ENCODE results near the gene YWHAE.
A peak's percentile ranks its signal among the peaks of the same experiment; 100 is the strongest.

YWHAE gene

GRCh38 chr17:1377334-1377733 is 22.7 kb downstream of the YWHAE start:
- Histone ChIP-seq H3K4me1 (ENCODE audit: control insufficient read depth in 5 of 5, insufficient read depth in 5 of 5, low read length in 5 of 5) (peaks cover 16 to 83% (median 77%) of the 10 kb centered on the region in 5 donors), H3K9ac (ENCODE audit: low read length in 5 of 5) (peak overlapping the region in 1 of 5 donors; percentile 10), H3K36me3 (ENCODE audit: control insufficient read depth in 5 of 5, insufficient read depth in 5 of 5, low read length in 5 of 5) (peaks cover 0 to 14% (median 6%) of the 10 kb centered on the region in 5 donors), H3K27me3 (ENCODE audit: control insufficient read depth in 5 of 5, insufficient read depth in 4 of 5, low read length in 5 of 5) (no peaks in the 10 kb centered on the region), H3K27ac (ENCODE audit: low read depth, low read length) (peak overlapping the region; percentile 61), H3K4me3 (ENCODE audit: low read depth in 1 of 5, low read length in 5 of 5) (no peak overlapping the region), H3K9me3 (ENCODE audit: control insufficient read depth in 5 of 5, low read length in 5 of 5) (no peaks in the 10 kb centered on the region)

- H3K9ac ChIP-seq (ENCODE audit: low read length in 5 of 5), result peak overlapping the region in 2 of 5 donors; percentile 13 to 22
- peaks cover 16 to 86% (median 75%) of the 10 kb centered on the region in 5 donors for H3K4me1 ChIP-seq (ENCODE audit: control insufficient read depth in 5 of 5, insufficient read depth in 5 of 5, low read length in 5 of 5)
- H3K27ac ChIP-seq (ENCODE audit: low read depth, low read length), result peak overlapping the region; percentile 61
- H3K9me3 ChIP-seq (ENCODE audit: control insufficient read depth in 5 of 5, low read length in 5 of 5), result no peaks in the 10 kb centered on the region
- no peaks in the 10 kb centered on the region for H3K27me3 ChIP-seq (ENCODE audit: control insufficient read depth in 5 of 5, insufficient read depth in 4 of 5, low read length in 5 of 5)
- no peak overlapping the region for H3K4me3 ChIP-seq (ENCODE audit: low read depth in 1 of 5, low read length in 5 of 5)
- peaks cover 0 to 15% (median 6%) of the 10 kb centered on the region in 5 donors for H3K36me3 ChIP-seq (ENCODE audit: control insufficient read depth in 5 of 5, insufficient read depth in 5 of 5, low read length in 5 of 5)
Observed at GRCh38 chr17:1376061-1376460, 24.0 kb downstream of the YWHAE start.

- Histone ChIP-seq H3K27ac (ENCODE audit: low read depth, low read length) (peak overlapping the region; percentile 61), H3K9me3 (ENCODE audit: control insufficient read depth in 5 of 5, low read length in 5 of 5) (no peaks in the 10 kb centered on the region), H3K36me3 (ENCODE audit: control insufficient read depth in 5 of 5, insufficient read depth in 5 of 5, low read length in 5 of 5) (peaks cover 0 to 15% (median 6%) of the 10 kb centered on the region in 5 donors), H3K27me3 (ENCODE audit: control insufficient read depth in 5 of 5, insufficient read depth in 4 of 5, low read length in 5 of 5) (no peaks in the 10 kb centered on the region), H3K4me3 (ENCODE audit: low read depth in 1 of 5, low read length in 5 of 5) (no peak overlapping the region), H3K9ac (ENCODE audit: low read length in 5 of 5) (peak overlapping the region in 2 of 5 donors; percentile 22 to 29), H3K4me1 (ENCODE audit: control insufficient read depth in 5 of 5, insufficient read depth in 5 of 5, low read length in 5 of 5) (peaks cover 15 to 82% (median 71%) of the 10 kb centered on the region in 5 donors)
Observed at GRCh38 chr17:1375615-1376014, 24.4 kb downstream of the YWHAE start.

- Histone ChIP-seq H3K27ac (ENCODE audit: low read depth, low read length) (no peak overlapping the region), H3K9me3 (ENCODE audit: control insufficient read depth in 5 of 5, low read length in 5 of 5) (no peaks in the 10 kb centered on the region), H3K4me3 (ENCODE audit: low read depth in 1 of 5, low read length in 5 of 5) (no peak overlapping the region), H3K4me1 (ENCODE audit: control insufficient read depth in 5 of 5, insufficient read depth in 5 of 5, low read length in 5 of 5) (peaks cover 13 to 73% (median 61%) of the 10 kb centered on the region in 5 donors), H3K36me3 (ENCODE audit: control insufficient read depth in 5 of 5, insufficient read depth in 5 of 5, low read length in 5 of 5) (peaks cover 0 to 15% (median 7%) of the 10 kb centered on the region in 5 donors), H3K27me3 (ENCODE audit: control insufficient read depth in 5 of 5, insufficient read depth in 4 of 5, low read length in 5 of 5) (no peaks in the 10 kb centered on the region), H3K9ac (ENCODE audit: low read length in 5 of 5) (peak overlapping the region in 1 of 5 donors; percentile 6)
Observed at GRCh38 chr17:1374431-1375177, 25.4 kb downstream of the YWHAE start.

- no peak overlapping the region for H3K9ac ChIP-seq (ENCODE audit: low read length in 5 of 5)
- H3K4me1 ChIP-seq (ENCODE audit: control insufficient read depth in 5 of 5, insufficient read depth in 5 of 5, low read length in 5 of 5), result peaks cover 13 to 67% (median 53%) of the 10 kb centered on the region in 5 donors
- H3K27me3 ChIP-seq (ENCODE audit: control insufficient read depth in 5 of 5, insufficient read depth in 4 of 5, low read length in 5 of 5), result no peaks in the 10 kb centered on the region
- H3K4me3 ChIP-seq (ENCODE audit: low read depth in 1 of 5, low read length in 5 of 5), result no peak overlapping the region
- H3K36me3 ChIP-seq (ENCODE audit: control insufficient read depth in 5 of 5, insufficient read depth in 5 of 5, low read length in 5 of 5), result peaks cover 0 to 15% (median 8%) of the 10 kb centered on the region in 5 donors
- no peak overlapping the region for H3K27ac ChIP-seq (ENCODE audit: low read depth, low read length)
- no peaks in the 10 kb centered on the region for H3K9me3 ChIP-seq (ENCODE audit: control insufficient read depth in 5 of 5, low read length in 5 of 5)
Observed at GRCh38 chr17:1373707-1374237, 26.2 kb downstream of the YWHAE start.

- no peak overlapping the region for H3K4me3 ChIP-seq (ENCODE audit: low read depth in 1 of 5, low read length in 5 of 5)
- no peaks in the 10 kb centered on the region for H3K9me3 ChIP-seq (ENCODE audit: control insufficient read depth in 5 of 5, low read length in 5 of 5)
- H3K27ac ChIP-seq (ENCODE audit: low read depth, low read length), result no peak overlapping the region
- peaks cover 11 to 62% (median 41%) of the 10 kb centered on the region in 5 donors for H3K4me1 ChIP-seq (ENCODE audit: control insufficient read depth in 5 of 5, insufficient read depth in 5 of 5, low read length in 5 of 5)
- no peaks in the 10 kb centered on the region for H3K27me3 ChIP-seq (ENCODE audit: control insufficient read depth in 5 of 5, insufficient read depth in 4 of 5, low read length in 5 of 5)
- H3K9ac ChIP-seq (ENCODE audit: low read length in 5 of 5), result no peak overlapping the region
- H3K36me3 ChIP-seq (ENCODE audit: control insufficient read depth in 5 of 5, insufficient read depth in 5 of 5, low read length in 5 of 5), result peaks cover 0 to 15% (median 7%) of the 10 kb centered on the region in 5 donors
Observed at GRCh38 chr17:1372618-1373017, 27.4 kb downstream of the YWHAE start.

- Histone ChIP-seq H3K27me3 (ENCODE audit: control insufficient read depth in 5 of 5, insufficient read depth in 4 of 5, low read length in 5 of 5) (no peaks in the 10 kb centered on the region), H3K4me1 (ENCODE audit: control insufficient read depth in 5 of 5, insufficient read depth in 5 of 5, low read length in 5 of 5) (peaks cover 7 to 62% (median 41%) of the 10 kb centered on the region in 5 donors), H3K36me3 (ENCODE audit: control insufficient read depth in 5 of 5, insufficient read depth in 5 of 5, low read length in 5 of 5) (peaks cover 0 to 15% (median 7%) of the 10 kb centered on the region in 5 donors), H3K27ac (ENCODE audit: low read depth, low read length) (no peak overlapping the region), H3K9ac (ENCODE audit: low read length in 5 of 5) (no peak overlapping the region), H3K9me3 (ENCODE audit: control insufficient read depth in 5 of 5, low read length in 5 of 5) (no peaks in the 10 kb centered on the region), H3K4me3 (ENCODE audit: low read depth in 1 of 5, low read length in 5 of 5) (no peak overlapping the region)
Observed at GRCh38 chr17:1371893-1372590, 28.0 kb downstream of the YWHAE start.

GRCh38 chr17:1368588-1368987 is 31.4 kb downstream of the YWHAE start:
- Histone ChIP-seq H3K4me3 (ENCODE audit: low read depth in 1 of 5, low read length in 5 of 5) (no peak overlapping the region), H3K4me1 (ENCODE audit: control insufficient read depth in 5 of 5, insufficient read depth in 5 of 5, low read length in 5 of 5) (peaks cover under 1 to 46% (median 27%) of the 10 kb centered on the region in 5 donors), H3K36me3 (ENCODE audit: control insufficient read depth in 5 of 5, insufficient read depth in 5 of 5, low read length in 5 of 5) (peaks cover 0 to 20% (median 13%) of the 10 kb centered on the region in 5 donors), H3K27me3 (ENCODE audit: control insufficient read depth in 5 of 5, insufficient read depth in 4 of 5, low read length in 5 of 5) (no peaks in the 10 kb centered on the region), H3K9ac (ENCODE audit: low read length in 5 of 5) (no peak overlapping the region), H3K27ac (ENCODE audit: low read depth, low read length) (no peak overlapping the region), H3K9me3 (ENCODE audit: control insufficient read depth in 5 of 5, low read length in 5 of 5) (no peaks in the 10 kb centered on the region)

- H3K4me1 ChIP-seq (ENCODE audit: control insufficient read depth in 5 of 5, insufficient read depth in 5 of 5, low read length in 5 of 5), result peaks cover 0 to 54% (median 38%) of the 10 kb centered on the region in 5 donors
- peak overlapping the region; percentile 73 for H3K27ac ChIP-seq (ENCODE audit: low read depth, low read length)
- no peaks in the 10 kb centered on the region for H3K9me3 ChIP-seq (ENCODE audit: control insufficient read depth in 5 of 5, low read length in 5 of 5)
- no peaks in the 10 kb centered on the region for H3K27me3 ChIP-seq (ENCODE audit: control insufficient read depth in 5 of 5, insufficient read depth in 4 of 5, low read length in 5 of 5)
- peaks cover 0 to 15% (median 10%) of the 10 kb centered on the region in 5 donors for H3K36me3 ChIP-seq (ENCODE audit: control insufficient read depth in 5 of 5, insufficient read depth in 5 of 5, low read length in 5 of 5)
- H3K4me3 ChIP-seq (ENCODE audit: low read depth in 1 of 5, low read length in 5 of 5), result no peak overlapping the region
- no peak overlapping the region for H3K9ac ChIP-seq (ENCODE audit: low read length in 5 of 5)
Observed at GRCh38 chr17:1367351-1367745, 32.7 kb downstream of the YWHAE start.

GRCh38 chr17:1366234-1366633 is 33.8 kb downstream of the YWHAE start:
- H3K9ac ChIP-seq (ENCODE audit: low read length in 5 of 5), result no peak overlapping the region

More at GRCh38 chr17:1366234-1366633, 33.8 kb downstream of the YWHAE start:
- Histone ChIP-seq H3K27ac (ENCODE audit: low read depth, low read length) (peak overlapping the region; percentile 73), H3K36me3 (ENCODE audit: control insufficient read depth in 5 of 5, insufficient read depth in 5 of 5, low read length in 5 of 5) (peaks cover 0 to 15% (median 9%) of the 10 kb centered on the region in 5 donors), H3K4me3 (ENCODE audit: low read depth in 1 of 5, low read length in 5 of 5) (no peak overlapping the region), H3K4me1 (ENCODE audit: control insufficient read depth in 5 of 5, insufficient read depth in 5 of 5, low read length in 5 of 5) (peaks cover 0 to 50% (median 46%) of the 10 kb centered on the region in 5 donors), H3K27me3 (ENCODE audit: control insufficient read depth in 5 of 5, insufficient read depth in 4 of 5, low read length in 5 of 5) (no peaks in the 10 kb centered on the region), H3K9me3 (ENCODE audit: control insufficient read depth in 5 of 5, low read length in 5 of 5) (no peaks in the 10 kb centered on the region)
